AG04450 (cell line): ENCODE measurements around the gene CPT1B. TPM values are rescaled to one million over a fixed set of nuclear protein-coding genes. Genes with fewer than 3 reads are reported as not detected.

Source experiments
- CTCF ChIA-PET: fragments of 300-600, 350-600 bp; formaldehyde crosslinking; extraction: SDS; loops from one replicate; lab custom pipeline; 2022; ENCODE audit warnings: antibody characterized with exemption, inconsistent platforms; lab: Charles Lee
- POLR2A ChIA-PET: fragments of 350-600 bp; formaldehyde crosslinking; extraction: SDS; loops from one replicate; lab custom pipeline; 2021; ENCODE audit warnings: antibody characterized with exemption, inconsistent platforms; lab: Yijun Ruan, JAX
- DNase-seq: peaks from one replicate; pipeline ENCODE4 v3.0.0-alpha.2; 2011; ENCODE audit warnings: low read depth, low spot score
- H3K27ac ChIP-seq: one replicate; pipeline ENCODE4 v1.5.1; 2012; ENCODE audit warnings: low read depth, low read length, control low read depth
- H3K27me3 ChIP-seq: one replicate; pipeline ENCODE4 v1.6.0; 2012; ENCODE audit warnings: low read length; ENCODE audit not compliant: control insufficient read depth, insufficient read depth
- H3K4me3 ChIP-seq: 2 replicates; pipeline ENCODE4 v1.5.1; 2011; ENCODE audit warnings: mild to moderate bottlenecking, low read depth, low read length, control low read depth
- H3K9me3 ChIP-seq: 2 replicates; pipeline ENCODE4 v1.5.1; 2012; ENCODE audit warnings: low read length; ENCODE audit not compliant: control insufficient read depth, insufficient read depth
- CTCF ChIP-seq: IDR thresholded peaks from 2 replicates; pipeline ENCODE4 v1.5.1; 2011; ENCODE audit warnings: low read depth, low read length, control low read depth, inconsistent platforms
- polyA plus RNA-seq: library from polyadenylated mRNA; depleted of rRNA; stranded (reverse); fragments of >200 nt; gene quantifications from 2 replicates; pipeline ENCODE4 v1.2.3, GENCODE V29; 2011

The CPT1B gene
- polyA plus RNA-seq, 1 experiment = 0.99 TPM

- no peak for TF ChIP-seq CTCF
- CTCF ChIA-PET = interaction anchor here (0.6 to 1.9 kb wide), 3 partner anchors 49 to 219 kb away, joined by 3 to 7 read pairs (median 4); no protein-coding TSS in a partner anchor
- POLR2A ChIA-PET = no interaction called here
- Histone ChIP-seq H3K9me3 (no peaks in the 10 kb centered on the region; the same call in 1 of the 2 replicates), H3K4me3 (no peak overlapping the region), H3K27ac (no peak overlapping the region), H3K27me3 (peaks cover 45% of the 10 kb centered on the region)
- no peak for DNase-seq
These were observed 33.9 kb upstream of the CPT1B start for GRCh38 chr22:50612168-50612527.

- ChIA-PET POLR2A (no interaction called here), CTCF (no interaction called here)
- Histone ChIP-seq H3K9me3 (no peaks in the 10 kb centered on the region; the same call in 1 of the 2 replicates), H3K4me3 (no peak overlapping the region), H3K27ac (no peak overlapping the region), H3K27me3 (peaks cover 48% of the 10 kb centered on the region)
- no peak for DNase-seq
- no peak for TF ChIP-seq CTCF
These were observed 33.3 kb upstream of the CPT1B start for GRCh38 chr22:50611341-50612060.

- Histone ChIP-seq H3K4me3 (no peak overlapping the region), H3K27ac (no peak overlapping the region), H3K9me3 (no peaks in the 10 kb centered on the region; the same call in 1 of the 2 replicates), H3K27me3 (peaks cover 53% of the 10 kb centered on the region)
- POLR2A ChIA-PET = no interaction called here
- DNase-seq = no peak
- no peak for TF ChIP-seq CTCF
- CTCF ChIA-PET = no interaction called here
These were observed 32.4 kb upstream of the CPT1B start for GRCh38 chr22:50610581-50610980.

GRCh38 chr22:50610041-50610451 lies 31.8 kb upstream of the CPT1B start:
- Histone ChIP-seq H3K9me3 (no peaks in the 10 kb centered on the region; the same call in 1 of the 2 replicates), H3K4me3 (no peak overlapping the region), H3K27me3 (peaks cover 56% of the 10 kb centered on the region), H3K27ac (no peak overlapping the region)
- CTCF ChIA-PET = no interaction called here
- no peak for TF ChIP-seq CTCF
- POLR2A ChIA-PET = no interaction called here
- no peak for DNase-seq

- Histone ChIP-seq H3K27me3 (peaks cover 58% of the 10 kb centered on the region), H3K27ac (no peak overlapping the region), H3K9me3 (no peaks in the 10 kb centered on the region; the same call in 1 of the 2 replicates), H3K4me3 (no peak overlapping the region)
- no peak for TF ChIP-seq CTCF
- POLR2A ChIA-PET = no interaction called here
- CTCF ChIA-PET = no interaction called here
- DNase-seq = no peak
These were observed 31.4 kb upstream of the CPT1B start for GRCh38 chr22:50609599-50609998.
